Measurements from ENCODE around the gene CERS4.
"Not testable (repeated sequence)": the region's sequence is repeated elsewhere in the genome, so short reads cannot be mapped to it uniquely, and the experiment has no call there.

Gene CERS4

GRCh38 chr19:8237026-8237425 is 27.9 kb downstream of the CERS4 start:
- no peak overlapping the region for H3K4me3 ChIP-seq (ENCODE audit: low read length)
- no peaks in the 10 kb centered on the region for H3K27me3 ChIP-seq (ENCODE audit: control insufficient read depth, insufficient read depth, low read length)
- H3K27ac ChIP-seq (ENCODE audit: low read length) = no peak overlapping the region
- no peaks in the 10 kb centered on the region for H3K9me3 ChIP-seq (ENCODE audit: control insufficient read depth, low read depth, low read length)
- H3K36me3 ChIP-seq (ENCODE audit: control insufficient read depth, low read depth, low read length) = no peaks in the 10 kb centered on the region
- H3K4me1 ChIP-seq (ENCODE audit: control insufficient read depth, low read depth, low read length) = peaks cover 10% of the 10 kb centered on the region
- no peak overlapping the region for H3K9ac ChIP-seq (ENCODE audit: low read length)

GRCh38 chr19:8238251-8238650 is 29.1 kb downstream of the CERS4 start:
- H3K27ac ChIP-seq (ENCODE audit: low read length) = no peak overlapping the region
- no peaks in the 10 kb centered on the region for H3K36me3 ChIP-seq (ENCODE audit: control insufficient read depth, low read depth, low read length)
- no peaks in the 10 kb centered on the region for H3K27me3 ChIP-seq (ENCODE audit: control insufficient read depth, insufficient read depth, low read length)
- peaks cover 10% of the 10 kb centered on the region for H3K4me1 ChIP-seq (ENCODE audit: control insufficient read depth, low read depth, low read length)
- no peaks in the 10 kb centered on the region for H3K9me3 ChIP-seq (ENCODE audit: control insufficient read depth, low read depth, low read length)
- H3K9ac ChIP-seq (ENCODE audit: low read length) = no peak overlapping the region
- no peak overlapping the region for H3K4me3 ChIP-seq (ENCODE audit: low read length)

- no peaks in the 10 kb centered on the region for H3K9me3 ChIP-seq (ENCODE audit: control insufficient read depth, low read depth, low read length)
- H3K9ac ChIP-seq (ENCODE audit: low read length) = no peak overlapping the region
- no peaks in the 10 kb centered on the region for H3K36me3 ChIP-seq (ENCODE audit: control insufficient read depth, low read depth, low read length)
- H3K27ac ChIP-seq (ENCODE audit: low read length) = no peak overlapping the region
- H3K4me3 ChIP-seq (ENCODE audit: low read length) = no peak overlapping the region
- H3K4me1 ChIP-seq (ENCODE audit: control insufficient read depth, low read depth, low read length) = peaks cover 10% of the 10 kb centered on the region
- H3K27me3 ChIP-seq (ENCODE audit: control insufficient read depth, insufficient read depth, low read length) = no peaks in the 10 kb centered on the region
Observed at GRCh38 chr19:8239528-8240273, 30.5 kb downstream of the CERS4 start.

GRCh38 chr19:8240274-8241229 is 31.4 kb downstream of the CERS4 start:
- no peak overlapping the region for H3K27ac ChIP-seq (ENCODE audit: low read length)
- no peak overlapping the region for H3K9ac ChIP-seq (ENCODE audit: low read length)
- no peak overlapping the region for H3K4me3 ChIP-seq (ENCODE audit: low read length)
- no peaks in the 10 kb centered on the region for H3K9me3 ChIP-seq (ENCODE audit: control insufficient read depth, low read depth, low read length)
- no peaks in the 10 kb centered on the region for H3K27me3 ChIP-seq (ENCODE audit: control insufficient read depth, insufficient read depth, low read length)
- H3K4me1 ChIP-seq (ENCODE audit: control insufficient read depth, low read depth, low read length) = peaks cover 10% of the 10 kb centered on the region
- no peaks in the 10 kb centered on the region for H3K36me3 ChIP-seq (ENCODE audit: control insufficient read depth, low read depth, low read length)

- no peaks in the 10 kb centered on the region for H3K9me3 ChIP-seq (ENCODE audit: control insufficient read depth, low read depth, low read length)
- no peak overlapping the region for H3K27ac ChIP-seq (ENCODE audit: low read length)
- H3K4me1 ChIP-seq (ENCODE audit: control insufficient read depth, low read depth, low read length) = peaks cover 10% of the 10 kb centered on the region
- H3K4me3 ChIP-seq (ENCODE audit: low read length) = no peak overlapping the region
- H3K27me3 ChIP-seq (ENCODE audit: control insufficient read depth, insufficient read depth, low read length) = no peaks in the 10 kb centered on the region
- H3K9ac ChIP-seq (ENCODE audit: low read length) = no peak overlapping the region
- H3K36me3 ChIP-seq (ENCODE audit: control insufficient read depth, low read depth, low read length) = no peaks in the 10 kb centered on the region
Observed at GRCh38 chr19:8241646-8242045, 32.5 kb downstream of the CERS4 start.

- no peak overlapping the region for H3K4me3 ChIP-seq (ENCODE audit: low read length)
- H3K9ac ChIP-seq (ENCODE audit: low read length) = no peak overlapping the region
- no peak overlapping the region for H3K27ac ChIP-seq (ENCODE audit: low read length)
- no peaks in the 10 kb centered on the region for H3K9me3 ChIP-seq (ENCODE audit: control insufficient read depth, low read depth, low read length)
- peaks cover 10% of the 10 kb centered on the region for H3K4me1 ChIP-seq (ENCODE audit: control insufficient read depth, low read depth, low read length)
- H3K36me3 ChIP-seq (ENCODE audit: control insufficient read depth, low read depth, low read length) = no peaks in the 10 kb centered on the region
- H3K27me3 ChIP-seq (ENCODE audit: control insufficient read depth, insufficient read depth, low read length) = no peaks in the 10 kb centered on the region
Observed at GRCh38 chr19:8242211-8242821, 33.1 kb downstream of the CERS4 start.

GRCh38 chr19:8243146-8243545 is 34.0 kb downstream of the CERS4 start:
- Histone ChIP-seq H3K27me3 (ENCODE audit: control insufficient read depth, insufficient read depth, low read length) (no peaks in the 10 kb centered on the region), H3K4me1 (ENCODE audit: control insufficient read depth, low read depth, low read length) (peaks cover 10% of the 10 kb centered on the region), H3K27ac (ENCODE audit: low read length) (no peak overlapping the region), H3K9me3 (ENCODE audit: control insufficient read depth, low read depth, low read length) (no peaks in the 10 kb centered on the region), H3K36me3 (ENCODE audit: control insufficient read depth, low read depth, low read length) (no peaks in the 10 kb centered on the region), H3K4me3 (ENCODE audit: low read length) (no peak overlapping the region), H3K9ac (ENCODE audit: low read length) (no peak overlapping the region)

GRCh38 chr19:8244442-8244841 is 35.3 kb downstream of the CERS4 start:
- H3K9ac ChIP-seq (ENCODE audit: low read length) = no peak overlapping the region
- H3K4me1 ChIP-seq (ENCODE audit: control insufficient read depth, low read depth, low read length) = peaks cover 10% of the 10 kb centered on the region
- no peak overlapping the region for H3K27ac ChIP-seq (ENCODE audit: low read length)
- no peak overlapping the region for H3K4me3 ChIP-seq (ENCODE audit: low read length)
- H3K27me3 ChIP-seq (ENCODE audit: control insufficient read depth, insufficient read depth, low read length) = no peaks in the 10 kb centered on the region
- no peaks in the 10 kb centered on the region for H3K36me3 ChIP-seq (ENCODE audit: control insufficient read depth, low read depth, low read length)
- no peaks in the 10 kb centered on the region for H3K9me3 ChIP-seq (ENCODE audit: control insufficient read depth, low read depth, low read length)

- Histone ChIP-seq H3K4me1 (ENCODE audit: control insufficient read depth, low read depth, low read length) (no peaks in the 10 kb centered on the region), H3K36me3 (ENCODE audit: control insufficient read depth, low read depth, low read length) (peaks cover 4% of the 10 kb centered on the region), H3K27ac (ENCODE audit: low read length) (no peak overlapping the region), H3K9ac (ENCODE audit: low read length) (no peak overlapping the region), H3K4me3 (ENCODE audit: low read length) (no peak overlapping the region), H3K27me3 (ENCODE audit: control insufficient read depth, insufficient read depth, low read length) (no peaks in the 10 kb centered on the region), H3K9me3 (ENCODE audit: control insufficient read depth, low read depth, low read length) (no peaks in the 10 kb centered on the region)
Observed at GRCh38 chr19:8245869-8246835, 37.0 kb downstream of the CERS4 start.

- H3K4me3 ChIP-seq (ENCODE audit: low read length); H3K36me3 ChIP-seq (ENCODE audit: control insufficient read depth, low read depth, low read length); H3K27ac ChIP-seq (ENCODE audit: low read length); H3K9me3 ChIP-seq (ENCODE audit: control insufficient read depth, low read depth, low read length); H3K4me1 ChIP-seq (ENCODE audit: control insufficient read depth, low read depth, low read length); H3K27me3 ChIP-seq (ENCODE audit: control insufficient read depth, insufficient read depth, low read length); H3K9ac ChIP-seq (ENCODE audit: low read length): not testable (repeated sequence)
Observed at GRCh38 chr19:8247129-8247890, 38.1 kb downstream of the CERS4 start.

Measured in iPS-18a (cell line).